ENCODE data around the gene VSTM4. TPM values are rescaled to one million over a fixed set of nuclear protein-coding genes. Genes with fewer than 3 reads are reported as not detected.
A peak's percentile ranks its signal among the peaks of the same experiment; 100 is the strongest.

The VSTM4 gene
- total RNA-seq, 2 donors from 2014 or later: 6.9 to 36.0 TPM

DNA sequence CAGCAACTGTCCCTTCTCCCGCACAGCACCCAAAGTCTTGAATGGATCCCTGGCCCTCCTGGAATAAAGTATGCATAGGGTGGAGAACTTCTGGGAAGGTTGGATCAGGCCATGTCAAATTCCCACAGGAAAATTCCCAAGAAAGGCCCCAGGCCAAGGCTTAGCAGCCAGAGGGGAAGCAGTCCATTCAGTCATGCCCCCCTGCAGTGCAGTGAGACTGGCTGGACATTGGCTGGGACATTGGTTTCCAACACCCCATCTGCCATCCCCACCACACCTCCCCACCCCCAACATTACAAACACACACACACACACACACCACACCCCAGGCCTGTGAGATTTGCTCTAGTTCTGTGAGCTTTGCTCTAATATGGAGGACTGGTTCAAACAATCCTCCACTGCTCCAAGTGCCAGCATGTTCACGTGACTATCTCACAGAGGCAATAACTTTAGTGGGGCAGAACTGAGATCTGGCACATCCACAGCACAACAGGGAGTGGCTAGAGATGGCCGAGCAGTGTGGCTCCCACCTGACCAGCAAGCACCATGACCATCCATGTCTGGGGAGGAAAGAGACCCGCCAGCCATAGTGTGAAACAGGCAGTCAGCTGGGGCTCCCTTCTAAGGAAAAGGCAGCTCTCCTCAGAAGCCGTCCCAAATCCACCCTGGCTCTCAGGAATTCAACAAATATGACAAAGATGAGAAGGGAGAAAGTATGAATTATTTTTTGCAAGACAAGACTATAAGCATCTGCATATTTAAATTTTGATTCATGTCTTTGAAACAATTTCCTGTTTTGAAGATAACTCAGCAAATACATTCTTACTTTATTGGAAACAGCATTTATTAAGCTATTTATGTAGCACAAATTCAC is 25.2 kb upstream of the VSTM4 start:
- intact Hi-C loops (cut with DNase I): no loop called here
- Histone ChIP-seq H3K36me3 (no peaks in the 10 kb centered on the region), H3K4me1 (replicated peaks) (no peaks in the 10 kb centered on the region), H3K4me3 (no peak overlapping the region), H3K27ac (no peak overlapping the region), H3K9me3 (no peaks in the 10 kb centered on the region), H3K27me3 (replicated peaks; ENCODE audit: insufficient read depth) (no peaks in the 10 kb centered on the region)
- TF ChIP-seq POLR2A (IDR thresholded peaks at IDR 0.05): no peak
- 78% methylated on average over 5 of the region's 5 CpGs for WGBS
- DNase-seq (ENCODE audit: low spot score): no peak

DNA sequence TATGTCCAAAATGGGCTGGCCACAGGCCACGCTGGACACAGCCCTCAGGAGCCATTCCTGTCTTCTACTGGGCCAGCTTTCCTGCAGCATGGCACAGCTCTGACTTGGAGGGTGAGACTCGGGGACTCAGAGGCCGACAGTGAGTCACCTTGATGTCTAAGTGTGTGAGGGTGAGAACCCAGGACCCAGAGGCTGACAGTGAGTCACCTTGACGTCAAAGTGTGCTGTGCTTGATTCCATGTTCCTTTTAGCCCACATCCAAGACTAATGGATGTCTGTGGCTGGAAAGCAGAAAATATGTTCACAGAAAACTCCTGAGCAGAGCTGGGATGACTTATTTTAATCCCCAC is 24.5 kb upstream of the VSTM4 start:
- Histone ChIP-seq H3K36me3 (no peaks in the 10 kb centered on the region), H3K4me1 (replicated peaks) (no peaks in the 10 kb centered on the region), H3K9me3 (no peaks in the 10 kb centered on the region), H3K27ac (peak overlapping the region in 1 of 2 donors; percentile 30), H3K4me3 (no peak overlapping the region), H3K27me3 (replicated peaks; ENCODE audit: insufficient read depth) (no peaks in the 10 kb centered on the region)
- TF ChIP-seq POLR2A (IDR thresholded peaks at IDR 0.05): no peak
- TF ChIP-seq, protein P1, sequence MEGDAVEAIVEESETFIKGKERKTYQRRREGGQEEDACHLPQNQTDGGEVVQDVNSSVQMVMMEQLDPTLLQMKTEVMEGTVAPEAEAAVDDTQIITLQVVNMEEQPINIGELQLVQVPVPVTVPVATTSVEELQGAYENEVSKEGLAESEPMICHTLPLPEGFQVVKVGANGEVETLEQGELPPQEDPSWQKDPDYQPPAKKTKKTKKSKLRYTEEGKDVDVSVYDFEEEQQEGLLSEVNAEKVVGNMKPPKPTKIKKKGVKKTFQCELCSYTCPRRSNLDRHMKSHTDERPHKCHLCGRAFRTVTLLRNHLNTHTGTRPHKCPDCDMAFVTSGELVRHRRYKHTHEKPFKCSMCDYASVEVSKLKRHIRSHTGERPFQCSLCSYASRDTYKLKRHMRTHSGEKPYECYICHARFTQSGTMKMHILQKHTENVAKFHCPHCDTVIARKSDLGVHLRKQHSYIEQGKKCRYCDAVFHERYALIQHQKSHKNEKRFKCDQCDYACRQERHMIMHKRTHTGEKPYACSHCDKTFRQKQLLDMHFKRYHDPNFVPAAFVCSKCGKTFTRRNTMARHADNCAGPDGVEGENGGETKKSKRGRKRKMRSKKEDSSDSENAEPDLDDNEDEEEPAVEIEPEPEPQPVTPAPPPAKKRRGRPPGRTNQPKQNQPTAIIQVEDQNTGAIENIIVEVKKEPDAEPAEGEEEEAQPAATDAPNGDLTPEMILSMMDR (IDR thresholded peaks at IDR 0.05): no peak
- 86% methylated on average over 4 of the region's 4 CpGs for WGBS
- DNase-seq (ENCODE audit: low spot score): no peak
- intact Hi-C loops (cut with DNase I): no loop called here

DNA sequence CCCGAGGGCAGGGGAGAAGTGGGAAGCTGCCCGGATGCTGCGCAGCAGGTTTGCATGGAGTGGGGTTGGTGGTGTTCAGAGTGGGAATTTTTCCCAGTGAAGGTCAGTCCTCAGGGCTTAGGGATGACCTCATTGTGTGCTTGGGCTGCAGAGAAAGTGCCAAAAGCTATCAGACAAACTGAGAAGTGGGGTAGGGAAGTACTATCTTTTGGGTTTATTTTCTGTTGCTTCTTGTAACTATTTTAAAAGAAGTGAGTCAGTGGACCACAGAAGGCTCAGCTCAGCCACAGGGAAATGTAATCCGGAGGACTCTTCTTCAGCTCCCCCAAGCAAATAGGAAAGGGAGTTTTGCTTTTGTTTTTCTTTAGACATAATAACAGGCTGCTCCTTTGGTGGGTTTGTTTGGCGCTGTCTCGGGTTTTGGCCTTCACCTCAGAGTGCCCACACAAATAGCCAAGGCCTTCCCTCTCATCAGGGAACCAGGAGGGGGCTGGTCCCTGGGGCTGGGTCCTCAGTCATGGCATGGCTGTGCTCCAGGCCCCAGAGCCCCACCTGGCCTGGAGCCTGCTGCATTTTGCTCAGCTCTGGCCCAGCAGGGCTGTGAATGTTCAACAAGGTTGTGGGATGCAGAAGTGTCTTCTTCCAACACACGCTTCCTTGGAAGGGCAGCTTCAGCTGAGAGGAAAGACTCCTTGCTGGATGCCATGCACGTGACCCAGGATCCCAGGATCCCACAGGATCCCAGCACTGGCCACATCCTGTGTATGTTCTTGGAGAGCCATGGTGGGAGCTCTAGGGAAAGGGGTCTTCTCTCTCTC is 23.9 kb upstream of the VSTM4 start:
- Histone ChIP-seq H3K4me3 (no peak overlapping the region), H3K27ac (peak overlapping the region in 1 of 2 donors; percentile 30), H3K27me3 (replicated peaks; ENCODE audit: insufficient read depth) (no peaks in the 10 kb centered on the region), H3K4me1 (replicated peaks) (no peaks in the 10 kb centered on the region), H3K36me3 (no peaks in the 10 kb centered on the region), H3K9me3 (no peaks in the 10 kb centered on the region)
- DNase-seq (ENCODE audit: low spot score): no peak
- intact Hi-C loops (cut with DNase I): no loop called here
- TF ChIP-seq POLR2A (IDR thresholded peaks at IDR 0.05): no peak
- no peak for TF ChIP-seq POLR2AphosphoS5 (IDR thresholded peaks at IDR 0.05)
- TF ChIP-seq, protein P1 (IDR thresholded peaks at IDR 0.05): no peak
- 64% methylated on average over 8 of the region's 8 CpGs for WGBS

DNA sequence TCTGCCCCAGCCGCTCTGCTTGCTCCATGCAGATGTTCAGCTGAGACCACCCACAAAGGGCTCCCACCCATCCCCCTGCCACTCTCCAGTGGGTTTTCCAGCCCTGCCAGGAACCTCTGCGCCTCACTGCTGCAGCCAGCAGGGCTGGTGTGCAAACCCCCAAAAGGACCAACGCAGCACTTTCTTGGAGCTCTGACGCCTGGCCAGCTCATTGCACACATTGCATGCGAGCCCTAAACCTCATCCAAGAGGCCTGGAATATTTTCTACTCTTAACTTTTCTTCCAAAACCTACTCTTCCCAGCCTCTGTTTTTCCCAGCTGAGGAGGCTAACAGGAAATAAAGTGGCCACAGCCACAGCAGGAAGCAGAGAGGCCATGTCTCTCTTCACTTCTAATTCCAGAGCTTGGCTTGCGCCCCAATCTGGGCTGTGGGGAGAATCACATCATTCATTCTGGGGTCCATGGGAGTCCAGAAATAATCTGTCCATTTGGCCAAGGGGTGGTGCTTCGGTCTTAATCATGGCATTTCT is 23.1 kb upstream of the VSTM4 start:
- no peak overlapping the region for H3K4me3 ChIP-seq
- no peak overlapping the region for H3K27ac ChIP-seq
- intact Hi-C loops (cut with DNase I): no loop called here
- H3K9me3 ChIP-seq: no peaks in the 10 kb centered on the region
- TF ChIP-seq, protein P1 (IDR thresholded peaks at IDR 0.05): no peak
- TF ChIP-seq POLR2A (IDR thresholded peaks at IDR 0.05) (no peak), POLR2AphosphoS5 (IDR thresholded peaks at IDR 0.05) (no peak)
- no peaks in the 10 kb centered on the region for H3K27me3 ChIP-seq (replicated peaks; ENCODE audit: insufficient read depth)
- WGBS: 87% methylated on average over 7 of the region's 7 CpGs
- no peaks in the 10 kb centered on the region for H3K4me1 ChIP-seq (replicated peaks)
- no peak for DNase-seq (ENCODE audit: low spot score)
- H3K36me3 ChIP-seq: no peaks in the 10 kb centered on the region

DNA sequence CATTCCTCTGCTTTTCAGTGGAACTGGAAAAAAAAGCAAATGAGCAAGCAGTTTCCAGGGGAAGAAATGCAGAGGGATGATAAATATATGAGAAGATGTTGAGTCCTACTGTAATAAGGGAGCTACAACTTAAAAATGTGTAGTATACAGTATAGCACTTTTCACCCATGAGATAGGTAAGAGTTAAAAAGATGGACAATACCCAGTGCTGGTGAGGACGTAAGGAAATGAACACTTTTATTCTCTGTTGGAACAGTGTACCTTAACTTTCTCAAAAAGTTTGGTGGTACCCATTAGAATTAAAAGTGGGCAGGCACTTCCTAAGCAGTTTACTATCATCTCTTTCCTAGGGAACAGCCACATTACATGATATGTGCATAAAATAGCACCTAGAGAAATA is 21.2 kb upstream of the VSTM4 start:
- intact Hi-C loops (cut with DNase I): no loop called here
- DNase-seq (ENCODE audit: low spot score): no peak
- no peaks in the 10 kb centered on the region for H3K4me1 ChIP-seq (replicated peaks)
- H3K4me3 ChIP-seq: no peak overlapping the region
- H3K36me3 ChIP-seq: no peaks in the 10 kb centered on the region
- no peak for TF ChIP-seq POLR2AphosphoS5 (IDR thresholded peaks at IDR 0.05)
- TF ChIP-seq, protein P1 (IDR thresholded peaks at IDR 0.05): no peak
- TF ChIP-seq POLR2A (IDR thresholded peaks at IDR 0.05): no peak
- no peaks in the 10 kb centered on the region for H3K9me3 ChIP-seq
- H3K27me3 ChIP-seq (replicated peaks; ENCODE audit: insufficient read depth): no peaks in the 10 kb centered on the region
- WGBS: 66% methylated on average over 1 of the region's 1 CpG
- H3K27ac ChIP-seq: no peak overlapping the region
